GM23338 (cell line): ENCODE results near the gene LRRC26. TPM values are rescaled to one million over a fixed set of nuclear protein-coding genes. Genes with fewer than 3 reads are reported as not detected.

Experiments used
- ATAC-seq: fragments of 200-7000 bp; cut with Tn5 transposase; 3 replicates; pipeline ENCODE4 v1.9.1; 2020
- DNase-seq: peaks from one replicate; pipeline ENCODE4 v3.0.0-alpha.2; 2015; ENCODE audit warnings: low spot score
- H2AFZ ChIP-seq: fragments of 200-600 bp; sonication (generic); 2 replicates; pipeline ENCODE4 v1.8.0; 2016; ENCODE audit warnings: antibody characterized with exemption, mild to moderate bottlenecking, moderate library complexity
- H3F3A ChIP-seq: fragments of 200-600 bp; sonication (generic); replicated peaks from 2 replicates; pipeline ENCODE4 v1.8.0; 2017; ENCODE audit warnings: antibody characterized with exemption, mixed run types, low read depth
- H3K27ac ChIP-seq: fragments of 200-600 bp; sonication (generic); 2 replicates; pipeline ENCODE4 v1.6.1; 2016; ENCODE audit warnings: low read depth
- H3K27me3 ChIP-seq: fragments of 200-600 bp; sonication (generic); 2 replicates; pipeline ENCODE4 v1.8.0; 2016; ENCODE audit warnings: mild to moderate bottlenecking, mixed run types, moderate library complexity; ENCODE audit not compliant: insufficient read depth
- H3K36me3 ChIP-seq: fragments of 200-600 bp; sonication (generic); 2 replicates; pipeline ENCODE4 v1.8.0; 2016; ENCODE audit warnings: mild to moderate bottlenecking; ENCODE audit not compliant: insufficient read depth
- H3K4me1 ChIP-seq: fragments of 200-600 bp; sonication (generic); 2 replicates; pipeline ENCODE4 v1.8.0; 2016; ENCODE audit warnings: mild to moderate bottlenecking, moderate library complexity; ENCODE audit not compliant: insufficient read depth
- H3K4me2 ChIP-seq: fragments of 200-600 bp; sonication (generic); 2 replicates; pipeline ENCODE4 v1.7.1; 2017; ENCODE audit warnings: mixed run types
- H3K4me3 ChIP-seq: fragments of 200-600 bp; sonication (generic); 2 replicates; pipeline ENCODE4 v1.6.1; 2016; ENCODE audit warnings: mixed run types
- H3K79me2 ChIP-seq: fragments of 200-600 bp; sonication (generic); replicated peaks from 2 replicates; pipeline ENCODE4 v1.8.0; 2017; ENCODE audit warnings: mild to moderate bottlenecking; ENCODE audit not compliant: insufficient read depth
- H3K9me2 ChIP-seq: fragments of 200-600 bp; sonication (generic); 2 replicates; pipeline ENCODE4 v1.8.0; 2017; ENCODE audit not compliant: insufficient read depth
- H4K20me1 ChIP-seq: fragments of 200-600 bp; sonication (generic); replicated peaks from 2 replicates; pipeline ENCODE4 v1.8.0; 2017; ENCODE audit warnings: mild to moderate bottlenecking; ENCODE audit not compliant: insufficient read depth
- H3K27ac Mint-ChIP-seq: 2 replicates; pipeline ENCODE4 v1.8.0; 2020; ENCODE audit warnings: inconsistent platforms, mild to moderate bottlenecking, moderate library complexity, mixed read lengths
- H3K27me3 Mint-ChIP-seq: 3 replicates; pipeline ENCODE4 v1.8.0; 2022; ENCODE audit warnings: low read depth, mild to moderate bottlenecking, moderate library complexity, mixed read lengths, inconsistent platforms; ENCODE audit not compliant: insufficient read depth, poor library complexity
- H3K36me3 Mint-ChIP-seq: 3 replicates; pipeline ENCODE4 v1.8.0; 2021; ENCODE audit warnings: low read depth, mild to moderate bottlenecking, inconsistent platforms, moderate library complexity, mixed read lengths
- H3K4me1 Mint-ChIP-seq: 3 replicates; pipeline ENCODE4 v1.8.0; 2020; ENCODE audit warnings: mild to moderate bottlenecking, inconsistent platforms, mixed read lengths
- H3K4me3 Mint-ChIP-seq: 3 replicates; pipeline ENCODE4 v1.8.0; 2021; ENCODE audit warnings: moderate library complexity, mild to moderate bottlenecking, inconsistent platforms, mixed read lengths
- H3K9me3 Mint-ChIP-seq: 3 replicates; pipeline ENCODE4 v1.8.0; 2020; ENCODE audit warnings: moderate library complexity, mild to moderate bottlenecking, inconsistent platforms, mixed read lengths
- CREB1 ChIP-seq: fragments of 250-450 bp; sonication (Bioruptor Pico); IDR thresholded peaks from 2 replicates; pipeline ENCODE4 v1.5.0; 2020; ENCODE audit warnings: low read depth, mild to moderate bottlenecking, moderate library complexity
- EZH2 ChIP-seq: fragments of 200-600 bp; sonication (generic); IDR thresholded peaks from one replicate; pipeline ENCODE4 v1.8.0; 2017; ENCODE audit warnings: antibody characterized with exemption, mild to moderate bottlenecking, low read depth; ENCODE audit not compliant: unreplicated experiment
- EZH2phosphoT487 ChIP-seq: fragments of 200-600 bp; sonication (generic); IDR thresholded peaks from one replicate; pipeline ENCODE4 v1.8.1; 2018; ENCODE audit warnings: antibody characterized with exemption; ENCODE audit not compliant: unreplicated experiment
- JUNB ChIP-seq: IDR thresholded peaks from one replicate; pipeline ENCODE4 v1.6.1; 2016; ENCODE audit warnings: antibody characterized with exemption; ENCODE audit not compliant: unreplicated experiment
- NANOG ChIP-seq: IDR thresholded peaks from 2 replicates; pipeline ENCODE4 v1.6.1; 2016; ENCODE audit warnings: antibody characterized with exemption, borderline replicate concordance
- POLR2AphosphoS5 ChIP-seq: IDR thresholded peaks from 2 replicates; pipeline ENCODE4 v1.6.1; 2016; ENCODE audit warnings: antibody characterized with exemption, low read depth
- STAT1 ChIP-seq: IDR thresholded peaks from one replicate; pipeline ENCODE4 v1.6.1; 2016; ENCODE audit warnings: antibody characterized with exemption; ENCODE audit not compliant: unreplicated experiment
- ZNF114 ChIP-seq: fragments of 250-450 bp; sonication (Bioruptor Pico); IDR thresholded peaks from 2 replicates; pipeline ENCODE4 v1.5.0; 2020; ENCODE audit warnings: mild to moderate bottlenecking, moderate library complexity
- ZNF331 ChIP-seq: fragments of 250-450 bp; sonication (Bioruptor Pico); IDR thresholded peaks from 2 replicates; pipeline ENCODE4 v1.5.0; 2020; ENCODE audit warnings: low read depth, mild to moderate bottlenecking, moderate library complexity
- polyA plus RNA-seq: library from polyadenylated mRNA; unstranded; fragments of >200 nt; fragmentation: Nextera tagmentation; extraction: Ambion mirVana; gene quantifications from 2 replicates; pipeline ENCODE4 v1.2.1, GENCODE V29; 2016
- total RNA-seq: library from RNA; depleted of rRNA; stranded (reverse); fragments of >200 nt; shearing (Covaris generic); gene quantifications from 2 replicates; pipeline ENCODE4 v1.2.3, GENCODE V29; 2014
- TF ChIP-seq, protein P1 (sequence below): IDR thresholded peaks from one replicate; pipeline ENCODE4 v1.6.1; 2018; ENCODE audit warnings: antibody characterized with exemption; ENCODE audit not compliant: unreplicated experiment
- TF ChIP-seq, protein P2 (sequence below): fragments of 250-450 bp; sonication (Bioruptor Pico); IDR thresholded peaks from 2 replicates; pipeline ENCODE4 v1.5.0; 2020; ENCODE audit warnings: mild to moderate bottlenecking, moderate library complexity
- TF ChIP-seq, protein P3 (sequence below), 2 experiments: fragments of 200-600 bp in 1 of 2; sonication (generic) in 1 of 2; conservative IDR thresholded peaks; 2 replicates each; pipeline versions ENCODE4 v1.5.1 to v1.6.1; 2016 to 2017; ENCODE audit warnings: antibody characterized with exemption in 2 of 2, low read depth in 2 of 2, mild to moderate bottlenecking in 2 of 2, moderate library complexity in 1 of 2
- TF ChIP-seq, protein P4 (sequence below): IDR thresholded peaks from 2 replicates; pipeline ENCODE4 v1.6.1; 2016; ENCODE audit warnings: antibody characterized with exemption

Gene LRRC26
- total and polyA plus RNA-seq, 2 experiments from 2014 or later, result 0.21 to 4.3 TPM

DNA sequence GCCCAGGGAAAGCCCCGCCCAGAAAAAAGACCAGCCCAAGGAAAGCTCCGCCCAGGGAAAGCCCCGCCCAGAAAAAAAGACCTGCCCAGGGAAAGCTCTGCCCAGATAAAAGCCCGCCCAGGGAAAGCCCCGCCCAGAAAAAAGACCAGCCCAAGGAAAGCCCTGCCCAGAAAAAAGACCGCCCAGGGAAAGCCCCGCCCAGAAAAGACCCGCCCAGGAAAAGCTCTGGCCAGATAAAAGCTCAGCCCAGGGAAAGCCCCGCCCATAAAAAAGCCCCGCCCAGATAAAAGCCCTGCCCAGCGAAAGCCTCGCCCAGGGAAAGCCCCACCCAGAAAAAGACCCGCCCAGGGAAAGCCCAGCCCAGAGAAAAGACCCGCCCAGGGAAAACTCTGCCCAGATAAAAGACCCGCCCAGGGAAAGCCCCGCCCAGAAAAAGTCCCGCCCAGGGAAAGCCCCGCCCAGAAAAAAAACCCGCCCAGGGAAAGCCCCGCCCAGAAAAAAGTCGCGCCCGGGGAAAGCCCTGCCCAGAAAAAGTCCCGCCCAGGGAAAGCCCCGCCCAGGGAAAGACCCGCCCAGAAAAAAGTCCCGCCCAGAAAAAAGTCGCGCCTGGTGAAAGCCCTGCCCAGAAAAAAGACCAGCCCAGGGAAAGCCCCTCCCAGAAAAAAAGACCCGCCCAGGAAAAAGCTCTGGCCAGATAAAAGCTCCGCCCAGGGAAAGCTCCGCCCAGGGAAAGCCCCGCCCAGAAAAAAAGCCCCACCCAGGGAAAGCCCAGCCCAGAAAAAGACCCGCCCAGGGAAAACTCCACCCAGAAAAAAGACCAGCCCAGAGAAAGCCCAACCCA, 19.0 kb downstream of the LRRC26 start:
- no peaks in the 10 kb centered on the region for H3K9me2 ChIP-seq
- no peak overlapping the region for H3K4me3 ChIP-seq
- H3K4me3 Mint-ChIP-seq, result no peak overlapping the region
- H3K27me3 ChIP-seq, result peaks cover 16% of the 10 kb centered on the region
- DNase-seq (peak; percentile 76), ATAC-seq (peak; percentile 13; the same call in 2 of the 3 replicates)
- no peak overlapping the region for H2AFZ ChIP-seq
- peaks cover 18% of the 10 kb centered on the region for H3K27me3 Mint-ChIP-seq
- no peak overlapping the region for H3K27ac ChIP-seq
- H4K20me1 ChIP-seq, result no peaks in the 10 kb centered on the region; the same call in 1 of the 2 replicates
- H3K27ac Mint-ChIP-seq, result no peak overlapping the region
- no peaks in the 10 kb centered on the region for H3K36me3 ChIP-seq
- no peak overlapping the region for H3K4me2 ChIP-seq
- H3K9me3 Mint-ChIP-seq, result peaks cover 13% of the 10 kb centered on the region; the same call in 2 of the 3 replicates
- H3K36me3 Mint-ChIP-seq, result no peaks in the 10 kb centered on the region
- peaks cover 2% of the 10 kb centered on the region; the same call in 2 of the 3 replicates for H3K4me1 Mint-ChIP-seq
- H3K4me1 ChIP-seq, result no peaks in the 10 kb centered on the region
- peaks cover 19% of the 10 kb centered on the region for H3F3A ChIP-seq
- TF ChIP-seq CREB1 (CRISPR knock-in tag) (no peak), EZH2 (no peak), ZNF331 (CRISPR knock-in tag) (no peak), JUNB (no peak), STAT1 (no peak), NANOG (no peak), POLR2AphosphoS5 (no peak), ZNF114 (CRISPR knock-in tag) (no peak), EZH2phosphoT487 (no peak)
- TF ChIP-seq, protein P1, sequence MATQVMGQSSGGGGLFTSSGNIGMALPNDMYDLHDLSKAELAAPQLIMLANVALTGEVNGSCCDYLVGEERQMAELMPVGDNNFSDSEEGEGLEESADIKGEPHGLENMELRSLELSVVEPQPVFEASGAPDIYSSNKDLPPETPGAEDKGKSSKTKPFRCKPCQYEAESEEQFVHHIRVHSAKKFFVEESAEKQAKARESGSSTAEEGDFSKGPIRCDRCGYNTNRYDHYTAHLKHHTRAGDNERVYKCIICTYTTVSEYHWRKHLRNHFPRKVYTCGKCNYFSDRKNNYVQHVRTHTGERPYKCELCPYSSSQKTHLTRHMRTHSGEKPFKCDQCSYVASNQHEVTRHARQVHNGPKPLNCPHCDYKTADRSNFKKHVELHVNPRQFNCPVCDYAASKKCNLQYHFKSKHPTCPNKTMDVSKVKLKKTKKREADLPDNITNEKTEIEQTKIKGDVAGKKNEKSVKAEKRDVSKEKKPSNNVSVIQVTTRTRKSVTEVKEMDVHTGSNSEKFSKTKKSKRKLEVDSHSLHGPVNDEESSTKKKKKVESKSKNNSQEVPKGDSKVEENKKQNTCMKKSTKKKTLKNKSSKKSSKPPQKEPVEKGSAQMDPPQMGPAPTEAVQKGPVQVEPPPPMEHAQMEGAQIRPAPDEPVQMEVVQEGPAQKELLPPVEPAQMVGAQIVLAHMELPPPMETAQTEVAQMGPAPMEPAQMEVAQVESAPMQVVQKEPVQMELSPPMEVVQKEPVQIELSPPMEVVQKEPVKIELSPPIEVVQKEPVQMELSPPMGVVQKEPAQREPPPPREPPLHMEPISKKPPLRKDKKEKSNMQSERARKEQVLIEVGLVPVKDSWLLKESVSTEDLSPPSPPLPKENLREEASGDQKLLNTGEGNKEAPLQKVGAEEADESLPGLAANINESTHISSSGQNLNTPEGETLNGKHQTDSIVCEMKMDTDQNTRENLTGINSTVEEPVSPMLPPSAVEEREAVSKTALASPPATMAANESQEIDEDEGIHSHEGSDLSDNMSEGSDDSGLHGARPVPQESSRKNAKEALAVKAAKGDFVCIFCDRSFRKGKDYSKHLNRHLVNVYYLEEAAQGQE, result no peak
- TF ChIP-seq, protein P2, sequence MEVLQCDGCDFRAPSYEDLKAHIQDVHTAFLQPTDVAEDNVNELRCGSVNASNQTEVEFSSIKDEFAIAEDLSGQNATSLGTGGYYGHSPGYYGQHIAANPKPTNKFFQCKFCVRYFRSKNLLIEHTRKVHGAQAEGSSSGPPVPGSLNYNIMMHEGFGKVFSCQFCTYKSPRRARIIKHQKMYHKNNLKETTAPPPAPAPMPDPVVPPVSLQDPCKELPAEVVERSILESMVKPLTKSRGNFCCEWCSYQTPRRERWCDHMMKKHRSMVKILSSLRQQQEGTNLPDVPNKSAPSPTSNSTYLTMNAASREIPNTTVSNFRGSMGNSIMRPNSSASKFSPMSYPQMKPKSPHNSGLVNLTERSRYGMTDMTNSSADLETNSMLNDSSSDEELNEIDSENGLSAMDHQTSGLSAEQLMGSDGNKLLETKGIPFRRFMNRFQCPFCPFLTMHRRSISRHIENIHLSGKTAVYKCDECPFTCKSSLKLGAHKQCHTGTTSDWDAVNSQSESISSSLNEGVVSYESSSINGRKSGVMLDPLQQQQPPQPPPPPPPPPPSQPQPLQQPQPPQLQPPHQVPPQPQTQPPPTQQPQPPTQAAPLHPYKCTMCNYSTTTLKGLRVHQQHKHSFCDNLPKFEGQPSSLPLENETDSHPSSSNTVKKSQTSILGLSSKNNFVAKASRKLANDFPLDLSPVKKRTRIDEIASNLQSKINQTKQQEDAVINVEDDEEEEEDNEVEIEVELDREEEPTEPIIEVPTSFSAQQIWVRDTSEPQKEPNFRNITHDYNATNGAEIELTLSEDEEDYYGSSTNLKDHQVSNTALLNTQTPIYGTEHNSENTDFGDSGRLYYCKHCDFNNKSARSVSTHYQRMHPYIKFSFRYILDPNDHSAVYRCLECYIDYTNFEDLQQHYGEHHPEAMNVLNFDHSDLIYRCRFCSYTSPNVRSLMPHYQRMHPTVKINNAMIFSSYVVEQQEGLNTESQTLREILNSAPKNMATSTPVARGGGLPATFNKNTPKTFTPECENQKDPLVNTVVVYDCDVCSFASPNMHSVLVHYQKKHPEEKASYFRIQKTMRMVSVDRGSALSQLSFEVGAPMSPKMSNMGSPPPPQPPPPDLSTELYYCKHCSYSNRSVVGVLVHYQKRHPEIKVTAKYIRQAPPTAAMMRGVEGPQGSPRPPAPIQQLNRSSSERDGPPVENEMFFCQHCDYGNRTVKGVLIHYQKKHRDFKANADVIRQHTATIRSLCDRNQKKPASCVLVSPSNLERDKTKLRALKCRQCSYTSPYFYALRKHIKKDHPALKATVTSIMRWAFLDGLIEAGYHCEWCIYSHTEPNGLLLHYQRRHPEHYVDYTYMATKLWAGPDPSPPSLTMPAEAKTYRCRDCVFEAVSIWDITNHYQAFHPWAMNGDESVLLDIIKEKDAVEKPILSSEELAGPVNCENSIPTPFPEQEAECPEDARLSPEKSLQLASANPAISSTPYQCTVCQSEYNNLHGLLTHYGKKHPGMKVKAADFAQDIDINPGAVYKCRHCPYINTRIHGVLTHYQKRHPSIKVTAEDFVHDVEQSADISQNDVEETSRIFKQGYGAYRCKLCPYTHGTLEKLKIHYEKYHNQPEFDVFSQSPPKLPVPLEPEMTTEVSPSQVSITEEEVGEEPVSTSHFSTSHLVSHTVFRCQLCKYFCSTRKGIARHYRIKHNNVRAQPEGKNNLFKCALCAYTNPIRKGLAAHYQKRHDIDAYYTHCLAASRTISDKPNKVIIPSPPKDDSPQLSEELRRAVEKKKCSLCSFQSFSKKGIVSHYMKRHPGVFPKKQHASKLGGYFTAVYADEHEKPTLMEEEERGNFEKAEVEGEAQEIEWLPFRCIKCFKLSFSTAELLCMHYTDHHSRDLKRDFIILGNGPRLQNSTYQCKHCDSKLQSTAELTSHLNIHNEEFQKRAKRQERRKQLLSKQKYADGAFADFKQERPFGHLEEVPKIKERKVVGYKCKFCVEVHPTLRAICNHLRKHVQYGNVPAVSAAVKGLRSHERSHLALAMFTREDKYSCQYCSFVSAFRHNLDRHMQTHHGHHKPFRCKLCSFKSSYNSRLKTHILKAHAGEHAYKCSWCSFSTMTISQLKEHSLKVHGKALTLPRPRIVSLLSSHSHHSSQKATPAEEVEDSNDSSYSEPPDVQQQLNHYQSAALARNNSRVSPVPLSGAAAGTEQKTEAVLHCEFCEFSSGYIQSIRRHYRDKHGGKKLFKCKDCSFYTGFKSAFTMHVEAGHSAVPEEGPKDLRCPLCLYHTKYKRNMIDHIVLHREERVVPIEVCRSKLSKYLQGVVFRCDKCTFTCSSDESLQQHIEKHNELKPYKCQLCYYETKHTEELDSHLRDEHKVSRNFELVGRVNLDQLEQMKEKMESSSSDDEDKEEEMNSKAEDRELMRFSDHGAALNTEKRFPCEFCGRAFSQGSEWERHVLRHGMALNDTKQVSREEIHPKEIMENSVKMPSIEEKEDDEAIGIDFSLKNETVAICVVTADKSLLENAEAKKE (CRISPR knock-in tag), result no peak
- TF ChIP-seq, protein P3, sequence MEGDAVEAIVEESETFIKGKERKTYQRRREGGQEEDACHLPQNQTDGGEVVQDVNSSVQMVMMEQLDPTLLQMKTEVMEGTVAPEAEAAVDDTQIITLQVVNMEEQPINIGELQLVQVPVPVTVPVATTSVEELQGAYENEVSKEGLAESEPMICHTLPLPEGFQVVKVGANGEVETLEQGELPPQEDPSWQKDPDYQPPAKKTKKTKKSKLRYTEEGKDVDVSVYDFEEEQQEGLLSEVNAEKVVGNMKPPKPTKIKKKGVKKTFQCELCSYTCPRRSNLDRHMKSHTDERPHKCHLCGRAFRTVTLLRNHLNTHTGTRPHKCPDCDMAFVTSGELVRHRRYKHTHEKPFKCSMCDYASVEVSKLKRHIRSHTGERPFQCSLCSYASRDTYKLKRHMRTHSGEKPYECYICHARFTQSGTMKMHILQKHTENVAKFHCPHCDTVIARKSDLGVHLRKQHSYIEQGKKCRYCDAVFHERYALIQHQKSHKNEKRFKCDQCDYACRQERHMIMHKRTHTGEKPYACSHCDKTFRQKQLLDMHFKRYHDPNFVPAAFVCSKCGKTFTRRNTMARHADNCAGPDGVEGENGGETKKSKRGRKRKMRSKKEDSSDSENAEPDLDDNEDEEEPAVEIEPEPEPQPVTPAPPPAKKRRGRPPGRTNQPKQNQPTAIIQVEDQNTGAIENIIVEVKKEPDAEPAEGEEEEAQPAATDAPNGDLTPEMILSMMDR (conservative IDR thresholded peaks at IDR 0.05; ENCODE audit: low read depth in 2 of 2), result no peak
- TF ChIP-seq, protein P4, sequence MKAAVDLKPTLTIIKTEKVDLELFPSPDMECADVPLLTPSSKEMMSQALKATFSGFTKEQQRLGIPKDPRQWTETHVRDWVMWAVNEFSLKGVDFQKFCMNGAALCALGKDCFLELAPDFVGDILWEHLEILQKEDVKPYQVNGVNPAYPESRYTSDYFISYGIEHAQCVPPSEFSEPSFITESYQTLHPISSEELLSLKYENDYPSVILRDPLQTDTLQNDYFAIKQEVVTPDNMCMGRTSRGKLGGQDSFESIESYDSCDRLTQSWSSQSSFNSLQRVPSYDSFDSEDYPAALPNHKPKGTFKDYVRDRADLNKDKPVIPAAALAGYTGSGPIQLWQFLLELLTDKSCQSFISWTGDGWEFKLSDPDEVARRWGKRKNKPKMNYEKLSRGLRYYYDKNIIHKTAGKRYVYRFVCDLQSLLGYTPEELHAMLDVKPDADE, result no peak
- no peaks in the 10 kb centered on the region for H3K79me2 ChIP-seq
